Measurements from ENCODE around the gene SLC12A9.
A peak's percentile ranks its signal among the peaks of the same experiment; 100 is the strongest.

DNA sequence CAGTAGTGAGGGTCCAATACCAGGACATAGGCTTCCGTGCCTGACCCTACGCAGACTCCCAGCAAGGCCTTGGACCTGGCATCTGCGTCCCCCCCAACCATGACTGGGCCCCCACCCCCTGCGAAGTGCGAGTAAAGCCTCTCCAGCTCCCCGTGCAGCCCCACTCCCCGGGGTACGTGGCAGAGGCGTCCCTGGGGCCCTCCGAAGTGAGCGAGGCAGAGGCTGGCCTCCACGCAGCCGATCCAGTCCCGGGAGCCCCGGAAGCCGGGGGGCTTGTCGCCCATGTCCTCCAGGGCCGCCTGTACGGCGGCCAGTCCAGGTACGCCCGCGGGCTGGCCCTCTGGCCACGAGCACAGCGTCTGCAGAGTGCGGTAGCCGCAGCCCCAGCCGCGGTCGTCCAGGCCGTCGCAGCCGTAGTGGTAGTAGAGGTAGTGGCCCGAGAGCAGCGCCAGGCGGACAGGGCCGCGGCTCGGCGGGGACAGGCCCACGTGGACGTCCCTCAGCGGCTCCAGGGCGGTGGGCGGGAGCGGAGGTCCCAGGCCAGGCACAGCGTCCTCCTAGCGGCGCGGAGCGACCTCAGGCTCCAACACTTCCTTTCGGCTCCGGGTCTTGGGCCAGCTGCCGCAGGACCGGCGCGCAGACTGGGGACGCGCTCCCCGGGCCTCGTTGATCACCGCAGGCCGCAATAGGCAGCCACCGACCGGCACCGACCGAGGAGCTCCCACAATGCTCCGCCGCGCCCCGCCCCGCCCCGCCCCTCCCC lies 36.7 kb downstream of the SLC12A9 start, which contains the start of gene UFSP1:
- TF ChIP-seq CTCF (IDR thresholded peaks at IDR 0.05) (peak in 1 of 7 experiments; percentile 5), EP300 (IDR thresholded peaks at IDR 0.05) (no peak), POLR2AphosphoS5 (IDR thresholded peaks at IDR 0.05) (no peak), POLR2A (IDR thresholded peaks at IDR 0.05) (no peak)
